ENCODE results near the gene KRT38.

Gene KRT38

DNA sequence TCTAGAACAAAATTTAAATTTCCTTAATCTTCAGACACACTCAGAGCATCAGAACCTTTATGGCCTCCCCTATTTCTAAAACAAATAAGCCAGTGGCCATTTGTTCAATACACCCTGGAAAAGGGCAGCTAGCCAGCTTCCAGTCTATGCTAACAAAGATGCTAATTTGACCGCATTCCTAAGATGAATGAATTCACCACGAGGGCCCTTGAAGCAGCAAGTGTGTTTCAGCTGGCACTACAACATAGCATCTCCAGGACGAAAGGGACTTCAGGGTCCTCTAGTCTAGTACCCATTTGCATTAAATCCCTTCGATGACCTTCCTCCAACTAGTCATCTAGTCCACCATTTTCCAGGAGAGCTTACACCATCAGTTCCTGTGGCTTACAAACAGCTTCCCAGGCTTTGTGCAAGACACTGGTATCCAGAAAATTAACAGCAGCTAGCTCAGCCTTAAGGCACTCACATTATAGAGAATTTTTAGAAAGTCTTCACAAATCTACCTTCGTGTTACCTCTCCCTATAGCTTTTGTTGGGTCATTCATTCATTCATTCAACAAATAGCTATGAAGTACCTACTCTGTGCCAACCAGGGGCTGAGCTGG is 27.3 kb downstream of the KRT38 start:
- TF ChIP-seq CTCF (IDR thresholded peaks at IDR 0.05; ENCODE audit: borderline replicate concordance, insufficient read depth, low read depth, low read length): no peak
- H3K4me3 ChIP-seq (ENCODE audit: low read depth, low read length): no peak overlapping the region

GRCh38 chr17:41411072-41411840 is 29.5 kb downstream of the KRT38 start:
- H3K4me3 ChIP-seq (ENCODE audit: low read depth, low read length): no peak overlapping the region
- TF ChIP-seq CTCF (IDR thresholded peaks at IDR 0.05; ENCODE audit: borderline replicate concordance, insufficient read depth, low read depth, low read length): no peak

GRCh38 chr17:41407226-41407625 is 33.6 kb downstream of the KRT38 start:
- TF ChIP-seq CTCF (IDR thresholded peaks at IDR 0.05; ENCODE audit: borderline replicate concordance, insufficient read depth, low read depth, low read length): no peak
- no peak overlapping the region for H3K4me3 ChIP-seq (ENCODE audit: low read depth, low read length)

- H3K4me3 ChIP-seq (ENCODE audit: low read depth, low read length): no peak overlapping the region
- no peak for TF ChIP-seq CTCF (IDR thresholded peaks at IDR 0.05; ENCODE audit: borderline replicate concordance, insufficient read depth, low read depth, low read length)
Measured at GRCh38 chr17:41406205-41406604, 34.6 kb downstream of the KRT38 start.

DNA sequence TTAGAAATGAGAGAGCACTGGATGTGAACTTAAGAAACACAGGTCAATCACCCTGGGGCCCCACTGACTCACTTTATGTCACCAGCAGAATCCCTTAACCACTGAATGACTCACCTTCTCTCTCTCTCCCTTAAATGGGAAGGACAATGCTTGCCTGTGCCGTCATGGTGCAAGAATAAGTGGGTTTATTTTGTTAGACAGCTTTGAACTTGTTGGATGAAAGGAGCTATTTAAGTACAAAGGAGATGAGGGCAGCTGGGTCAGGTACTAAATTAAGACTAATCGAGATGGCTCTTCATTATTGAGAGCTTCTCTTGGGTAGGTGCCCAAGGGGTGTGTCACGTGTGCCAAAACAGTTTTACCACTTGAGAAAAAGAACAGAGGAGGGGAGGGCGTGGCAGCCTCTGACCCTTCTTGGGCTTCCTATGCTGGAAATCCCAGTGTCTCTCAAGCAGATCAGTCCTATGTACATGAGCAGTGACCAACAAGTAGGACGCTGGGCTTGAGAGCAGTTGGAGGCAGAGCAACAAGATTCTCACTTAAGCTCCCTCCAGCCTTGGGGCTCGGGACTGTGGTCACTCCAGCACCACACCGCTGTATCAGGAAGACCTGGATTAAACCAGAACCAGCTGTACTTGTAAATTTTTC is 36.6 kb downstream of the KRT38 start:
- no peak overlapping the region for H3K4me3 ChIP-seq (ENCODE audit: low read depth, low read length)
- TF ChIP-seq CTCF (IDR thresholded peaks at IDR 0.05; ENCODE audit: borderline replicate concordance, insufficient read depth, low read depth, low read length): no peak

DNA sequence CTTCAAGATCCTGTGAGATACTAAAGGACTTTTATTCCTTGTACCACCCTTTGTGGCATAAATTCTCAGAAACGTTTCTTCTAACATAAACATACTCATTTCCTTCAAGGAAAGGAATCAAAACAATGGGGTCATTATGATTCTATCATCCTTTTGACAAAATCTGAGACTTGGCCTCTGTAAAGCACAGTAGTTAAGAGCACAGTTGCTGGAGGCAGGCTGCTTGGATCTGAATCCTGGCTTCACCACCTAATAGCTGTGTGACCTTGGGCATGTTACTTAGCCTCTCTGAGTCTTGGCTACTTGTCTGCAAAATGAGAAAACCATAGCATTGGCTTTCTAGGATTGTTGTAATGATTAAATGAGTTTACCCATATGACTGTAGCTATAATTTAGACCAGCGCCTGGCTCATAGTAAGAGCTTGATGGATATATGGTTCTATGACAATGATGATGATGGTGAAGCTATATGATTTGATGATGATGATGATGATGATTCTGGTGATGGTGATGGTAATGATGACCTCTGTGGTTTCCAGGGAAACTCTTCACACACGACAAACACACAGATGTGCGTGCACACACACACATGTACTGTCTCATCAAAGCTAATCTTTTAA is 37.3 kb downstream of the KRT38 start:
- TF ChIP-seq CTCF (IDR thresholded peaks at IDR 0.05; ENCODE audit: borderline replicate concordance, insufficient read depth, low read depth, low read length): no peak
- H3K4me3 ChIP-seq (ENCODE audit: low read depth, low read length): no peak overlapping the region
